Activated naive CD4-positive, alpha-beta T cell (primary cell): ENCODE results near the gene RPS10.

Source experiments
- DNase-seq, 4 experiments: peaks; one replicate each; lab custom pipeline; 2025; lab: John Stamatoyannopoulos, UW

RPS10 gene

DNA sequence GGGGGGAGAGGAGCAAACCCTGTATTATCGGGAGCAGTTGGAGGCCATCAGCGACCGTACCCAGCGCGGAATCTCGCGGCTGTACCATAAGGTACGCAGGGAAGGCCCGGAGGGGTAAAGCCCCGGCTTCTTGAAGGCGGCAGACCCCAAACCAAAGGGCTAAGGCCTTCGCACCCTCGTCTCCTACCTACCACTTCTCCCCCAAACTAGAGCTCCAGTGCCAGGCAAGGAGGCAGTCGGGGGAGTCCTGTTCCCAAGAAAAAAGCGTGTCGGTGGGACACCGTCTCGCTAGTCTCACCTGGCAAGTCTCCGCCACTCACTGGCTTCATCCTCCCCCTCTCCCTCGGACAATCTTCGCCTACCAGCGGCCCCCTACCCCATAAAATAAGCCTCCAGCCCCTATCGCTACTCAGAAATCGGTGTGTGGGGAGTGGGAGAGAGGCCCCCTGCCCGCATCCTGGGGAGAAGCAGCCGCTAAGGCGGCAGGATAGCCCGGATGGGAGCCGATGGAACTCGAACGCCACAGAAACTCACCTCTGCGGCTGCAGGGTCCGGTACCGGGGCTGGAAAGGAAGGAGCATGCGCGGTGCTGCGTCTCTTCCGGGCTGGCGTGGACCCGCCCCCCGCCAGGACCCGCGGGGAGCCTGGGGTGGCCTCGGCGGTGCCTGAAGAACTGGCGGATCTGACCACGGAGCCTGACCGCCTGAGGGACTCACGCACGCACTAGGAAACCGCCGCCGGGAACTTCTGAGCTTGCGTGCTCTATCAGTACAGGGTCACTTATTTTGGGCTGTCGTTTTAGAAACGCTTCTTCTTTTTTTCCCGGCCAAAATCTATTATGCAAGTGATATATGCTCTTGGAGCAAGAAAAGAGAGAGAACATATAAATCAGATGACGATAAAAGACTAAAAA, at the start of gene RPS10:
TSS of gene RPS10 (minus strand) at position 572 of the 913 bp plus-strand sequence. CDS start 848 bp downstream, outside the sequence.
- peak; percentile 78 to 84 (median 80) for DNase-seq

DNA sequence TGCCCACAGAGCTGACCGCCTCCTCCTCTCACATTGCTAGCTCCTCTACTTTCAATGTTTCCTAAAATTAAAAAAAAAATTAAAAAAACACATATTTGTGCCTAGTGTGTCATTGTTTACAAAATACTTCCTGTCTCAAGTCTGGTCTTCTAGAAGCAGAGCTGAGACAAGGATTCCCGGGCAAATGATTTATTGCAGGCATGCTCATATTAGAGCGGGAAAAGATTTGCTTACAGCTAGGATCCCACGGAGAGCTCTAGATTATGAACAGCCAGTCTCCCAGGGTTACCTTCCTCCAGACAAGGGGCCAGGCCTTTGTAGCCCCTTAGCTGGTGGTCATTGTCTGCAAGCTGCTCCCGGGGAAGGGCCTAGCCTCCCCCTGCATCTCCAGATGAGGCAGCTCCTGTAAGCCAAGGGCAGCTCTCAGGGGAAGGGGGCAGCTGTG, 49.4 kb upstream of the RPS10 start:
- DNase-seq = no peak

DNA sequence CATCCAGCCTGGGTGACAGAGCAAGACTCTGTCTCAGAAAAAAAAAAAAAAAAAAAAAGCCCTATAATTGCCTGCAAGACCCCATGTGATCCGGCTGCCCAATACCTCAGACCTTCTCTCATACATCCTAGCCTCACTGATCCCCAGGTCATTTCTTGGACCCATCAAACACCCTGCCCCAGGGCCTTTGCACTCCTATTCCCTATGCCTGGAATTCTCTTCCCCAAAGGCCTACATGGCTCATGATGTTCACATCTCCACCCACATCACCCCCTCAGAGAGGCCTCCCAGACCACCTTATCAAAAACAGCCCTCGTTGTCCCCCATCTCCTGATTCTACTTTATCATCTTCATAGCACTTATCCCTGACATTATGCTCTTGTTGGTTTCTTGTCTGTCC, 48.9 kb upstream of the RPS10 start:
- DNase-seq = no peak

DNA sequence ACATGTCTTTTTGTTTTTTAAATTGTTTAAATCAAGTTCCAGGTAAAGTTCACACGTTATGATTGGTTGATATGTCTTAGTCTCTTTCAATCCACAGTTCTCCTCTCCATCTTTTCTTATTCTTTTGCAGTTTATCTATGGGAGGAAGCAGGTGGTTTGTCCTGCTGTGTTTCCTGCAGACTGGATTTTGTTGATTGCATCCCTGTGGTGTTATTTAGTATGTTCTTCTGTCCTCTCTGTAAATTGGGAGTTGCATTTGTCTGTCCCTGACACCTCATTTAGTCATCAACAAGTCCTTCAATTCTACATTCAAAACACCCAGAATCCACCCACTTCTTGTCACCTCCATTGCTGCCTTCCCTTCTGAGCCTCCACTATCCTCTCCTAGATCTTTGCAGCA, 48.1 kb upstream of the RPS10 start:
- DNase-seq = no peak

DNA sequence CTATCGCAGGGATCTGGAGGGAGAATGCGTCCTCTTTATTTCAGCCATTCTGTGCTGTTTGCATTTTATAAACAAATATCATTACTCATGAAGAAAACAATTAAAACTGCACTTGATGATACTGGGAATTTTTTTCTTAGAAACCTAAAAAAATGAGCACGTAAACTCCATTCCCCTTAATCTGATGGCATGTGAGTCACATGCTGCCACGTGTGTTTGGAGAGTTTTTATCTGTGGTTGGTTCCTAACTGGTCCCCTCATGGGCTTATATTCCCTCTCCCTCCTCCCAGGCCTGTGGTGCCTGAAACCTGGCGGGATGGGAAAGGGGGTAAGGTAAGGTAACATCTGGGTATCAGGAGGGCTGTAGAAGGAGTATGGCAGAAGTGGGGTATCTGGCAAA, 46.6 kb upstream of the RPS10 start:
- DNase-seq = no peak

DNA sequence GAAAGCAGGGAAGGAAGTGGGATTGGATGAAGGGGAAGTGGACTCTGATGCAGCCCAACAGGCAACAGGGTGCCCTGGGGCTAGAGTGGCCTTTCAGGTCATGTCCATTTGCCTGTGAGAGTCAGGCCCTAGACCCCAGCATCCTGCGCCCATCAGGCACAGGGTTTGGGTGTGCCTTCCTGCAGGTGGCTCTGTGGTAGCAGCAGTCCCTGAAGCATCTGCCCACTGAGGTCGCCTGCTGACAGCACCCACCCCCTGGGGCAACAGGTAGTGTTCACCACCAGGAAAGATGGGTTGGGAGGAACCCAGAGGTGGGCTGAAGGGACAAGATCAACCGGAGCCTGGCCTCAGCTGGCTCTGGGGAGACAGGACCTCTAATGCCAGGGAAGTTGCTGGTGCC, 43.6 kb upstream of the RPS10 start:
- no peak for DNase-seq

DNA sequence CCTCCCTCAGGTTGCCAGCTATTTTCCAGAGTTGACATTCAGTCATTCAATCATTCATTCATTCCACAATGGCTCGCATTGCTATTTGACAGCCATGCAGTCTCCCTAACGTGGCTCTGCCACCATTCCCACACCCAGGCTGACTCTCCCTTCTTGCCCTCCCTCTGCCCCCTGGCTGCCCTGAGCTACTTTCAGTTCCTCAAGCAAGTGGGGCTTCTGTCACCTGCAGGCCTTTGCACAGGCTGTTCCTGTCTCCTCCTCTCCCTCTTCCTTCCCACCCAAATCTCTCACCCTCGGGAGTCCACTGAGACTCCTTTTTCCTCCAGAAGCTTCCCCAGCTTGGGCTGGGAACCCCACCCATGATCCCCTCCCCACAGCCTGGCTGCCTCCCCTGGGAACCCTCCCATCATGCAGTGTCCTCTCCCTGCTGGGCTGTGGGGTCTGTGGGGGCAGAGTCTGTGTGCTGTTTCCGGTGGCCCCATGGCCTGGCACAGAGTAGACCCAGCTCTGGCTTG, 42.6 kb upstream of the RPS10 start:
- DNase-seq = no peak

DNA sequence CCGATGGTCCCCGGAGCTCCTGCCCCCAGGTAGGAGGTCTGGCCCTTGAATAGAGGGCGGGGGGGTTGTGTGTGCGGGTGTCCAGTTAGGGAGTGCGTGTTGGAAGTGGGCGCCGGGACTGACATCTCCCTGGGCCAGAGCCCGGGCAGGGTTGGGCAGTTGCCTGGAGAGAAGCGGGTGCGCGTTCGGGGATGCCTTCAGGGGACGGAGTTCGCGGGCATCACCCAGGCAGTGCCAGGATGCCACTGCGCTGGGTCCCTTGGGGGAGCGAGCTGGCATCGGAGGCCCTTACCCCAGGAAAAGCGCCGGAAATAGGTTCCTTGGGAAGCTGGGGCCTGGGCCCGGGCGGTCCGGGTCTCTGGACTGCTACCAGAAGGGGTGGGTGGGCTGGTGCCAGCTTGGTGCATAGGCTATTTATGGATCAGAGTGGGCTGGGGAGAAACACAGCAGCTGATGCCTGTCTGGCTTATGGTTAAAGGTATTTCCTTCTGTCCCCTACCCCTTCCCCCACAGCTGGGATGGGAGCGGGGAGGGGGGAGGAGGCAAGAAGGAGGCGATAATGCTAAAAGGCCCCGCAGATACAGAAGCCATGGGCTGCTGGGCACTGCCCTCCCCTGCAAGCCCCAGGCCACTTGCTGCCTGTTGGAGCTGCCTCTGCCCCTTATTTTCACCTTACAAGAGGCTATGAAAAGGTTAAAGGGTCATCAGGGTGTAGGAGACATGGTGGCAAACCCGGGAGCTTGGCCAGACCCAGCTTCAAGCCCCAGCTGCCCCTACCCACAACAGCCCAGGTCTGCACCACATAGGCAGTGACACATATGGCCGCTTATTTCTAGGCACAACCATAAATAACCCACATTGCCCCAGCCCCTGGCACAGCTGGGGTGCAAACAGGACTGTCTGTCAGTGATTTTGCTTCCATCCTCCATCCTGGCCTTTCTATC, 40.6 kb upstream of the RPS10 start:
- DNase-seq = no peak

DNA sequence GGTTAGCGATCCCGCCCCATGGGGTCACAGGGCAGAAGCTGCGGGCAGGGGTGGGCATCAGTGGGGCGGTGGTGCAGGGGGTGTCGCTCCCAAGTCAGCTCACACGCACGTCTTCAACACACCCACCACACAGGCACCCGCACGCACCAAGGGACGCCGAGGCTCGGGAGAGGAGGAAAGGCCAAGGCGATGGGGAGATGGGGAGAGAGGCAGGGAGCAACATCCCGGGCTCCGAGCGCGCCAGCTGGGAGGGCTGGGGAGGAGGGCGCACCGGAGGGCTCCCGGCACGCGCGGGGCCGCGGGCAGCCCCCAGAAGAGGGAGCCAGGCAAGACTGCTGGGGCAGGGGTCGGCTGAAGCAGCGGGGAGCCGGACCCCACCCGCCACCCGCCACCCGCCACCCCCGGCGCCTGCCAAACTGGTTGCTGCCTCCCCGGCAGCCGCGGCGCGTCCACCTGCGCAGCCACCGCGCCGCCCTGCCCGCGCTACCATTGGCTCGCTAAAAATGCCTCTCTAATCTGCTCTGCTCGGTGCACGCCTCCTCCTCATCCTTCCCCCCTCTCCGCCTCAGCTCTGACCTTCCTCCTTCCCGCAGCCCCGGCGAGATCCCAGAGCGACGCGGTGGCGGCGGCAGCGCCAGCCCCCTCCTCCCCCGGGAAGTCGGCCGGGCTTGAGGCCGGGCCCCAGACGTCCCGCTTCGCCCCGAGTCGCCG, 39.8 kb upstream of the RPS10 start, which contains the start of gene PACSIN1:
TSS of gene PACSIN1 (plus strand) at position 546 of the 711 bp plus-strand sequence. CDS start 60,230 bp downstream, outside the sequence.
- DNase-seq = peak in 1 of 4 experiments; percentile 1

DNA sequence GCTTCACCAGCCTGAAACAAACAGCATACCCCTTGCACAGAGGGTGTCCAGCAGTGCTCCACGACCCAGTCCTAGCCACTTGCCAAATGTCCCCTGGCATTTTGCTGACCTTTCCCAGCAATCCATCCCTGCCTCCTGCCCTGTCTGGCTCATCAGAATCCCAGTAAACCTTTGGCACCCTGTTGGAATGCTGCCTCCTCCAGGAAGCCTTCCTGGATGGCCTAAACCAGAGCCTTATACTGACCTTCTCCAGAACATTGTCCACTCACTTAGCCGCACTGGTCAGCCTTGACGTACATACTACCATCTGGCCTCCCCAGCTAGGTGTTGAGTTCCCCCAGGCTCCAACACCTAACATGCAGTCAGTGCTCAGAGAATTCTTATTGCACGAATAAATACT, 38.0 kb upstream of the RPS10 start:
- DNase-seq = no peak

DNA sequence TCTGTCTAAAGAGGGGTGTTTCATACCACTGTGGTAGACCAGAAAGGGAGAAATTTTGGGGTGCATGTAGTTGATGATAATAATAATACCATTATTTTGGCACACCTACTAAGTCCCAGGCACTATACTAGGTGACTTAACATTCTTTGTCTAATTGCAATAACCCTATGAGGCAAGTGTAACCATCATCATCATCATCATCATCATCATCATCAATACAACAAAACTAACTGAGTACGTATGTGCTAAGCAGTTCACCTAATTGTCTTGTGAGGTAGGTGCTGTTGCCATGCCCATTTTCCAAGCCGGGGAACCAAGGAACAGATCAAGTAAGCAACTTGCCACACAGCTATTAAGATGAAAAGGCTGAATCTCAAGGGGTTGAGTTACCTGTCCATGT, 37.4 kb upstream of the RPS10 start:
- DNase-seq = no peak

DNA sequence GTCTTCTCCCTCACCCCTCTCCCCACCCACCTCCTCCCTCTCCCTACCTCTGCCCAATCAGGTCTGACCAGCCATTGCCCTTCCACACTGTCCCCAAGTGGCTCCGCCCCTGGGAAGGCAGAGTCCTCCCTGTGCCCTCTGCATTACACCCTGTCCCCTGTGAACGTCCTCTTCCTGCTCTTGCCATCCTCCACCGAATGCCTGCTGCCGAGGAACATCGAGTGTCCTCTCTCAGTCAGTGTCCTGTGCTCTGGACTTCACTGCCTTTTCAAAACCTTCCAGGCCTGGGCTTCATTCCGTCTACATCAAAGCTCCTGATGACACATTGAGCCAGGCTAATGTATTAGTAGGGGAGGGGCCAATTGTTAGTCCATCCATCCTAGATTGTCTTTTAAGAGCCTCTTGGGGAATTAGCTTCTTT, 36.7 kb upstream of the RPS10 start:
- DNase-seq = no peak

DNA sequence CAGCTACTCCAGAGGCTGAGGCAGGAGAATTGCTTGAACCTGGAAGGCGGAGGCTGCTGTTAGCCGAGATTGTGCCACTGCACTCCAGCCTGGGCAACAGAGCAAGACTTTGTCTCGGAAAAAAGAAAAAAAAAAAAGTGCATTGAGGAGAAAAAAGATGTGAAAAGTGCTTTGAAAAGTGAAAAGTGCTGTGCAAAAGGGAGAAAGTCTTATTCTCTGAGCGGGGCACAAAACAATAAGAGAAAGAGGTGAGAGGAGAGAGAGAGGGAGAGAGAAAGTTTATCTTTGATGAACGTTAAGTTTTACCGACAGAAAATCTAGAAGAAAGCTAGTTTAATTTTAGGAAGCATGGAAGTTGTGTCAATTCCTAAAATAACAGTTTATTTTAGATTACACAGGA, 36.1 kb upstream of the RPS10 start:
- no peak for DNase-seq

DNA sequence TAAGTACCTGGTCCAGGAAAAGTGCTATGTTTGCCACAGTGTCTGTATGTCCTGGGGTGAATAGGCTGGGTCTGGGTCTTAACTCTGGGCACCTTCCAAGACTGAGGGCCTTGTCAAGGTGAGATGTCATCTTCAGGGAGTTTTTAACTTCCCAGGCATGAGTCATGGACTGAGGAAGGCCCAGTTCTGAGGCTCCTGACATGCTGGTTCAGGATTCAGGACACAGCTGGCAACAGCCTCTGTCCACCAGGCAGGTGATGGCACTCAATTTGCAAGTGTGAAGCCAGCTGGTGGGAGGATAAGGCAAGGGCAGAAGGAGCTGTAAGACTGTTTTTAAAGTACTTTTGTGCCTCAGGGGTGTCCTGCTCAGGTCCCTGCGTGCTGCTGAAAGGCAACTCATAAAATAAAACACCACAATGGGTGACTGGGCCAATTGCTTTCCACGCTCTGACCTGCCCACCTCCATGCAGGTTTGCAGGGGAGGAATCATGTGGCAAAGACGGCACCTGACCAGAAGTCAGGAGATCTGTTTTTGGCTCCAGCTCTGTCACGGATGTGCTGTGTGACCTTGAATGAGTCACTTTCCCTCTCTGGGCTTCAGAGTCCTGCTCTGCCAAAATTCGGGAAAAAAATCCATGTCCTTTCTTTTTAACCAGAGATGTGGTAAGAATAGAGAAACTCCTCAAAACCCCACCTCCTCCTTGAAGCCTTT, 35.1 kb upstream of the RPS10 start:
- DNase-seq = no peak

DNA sequence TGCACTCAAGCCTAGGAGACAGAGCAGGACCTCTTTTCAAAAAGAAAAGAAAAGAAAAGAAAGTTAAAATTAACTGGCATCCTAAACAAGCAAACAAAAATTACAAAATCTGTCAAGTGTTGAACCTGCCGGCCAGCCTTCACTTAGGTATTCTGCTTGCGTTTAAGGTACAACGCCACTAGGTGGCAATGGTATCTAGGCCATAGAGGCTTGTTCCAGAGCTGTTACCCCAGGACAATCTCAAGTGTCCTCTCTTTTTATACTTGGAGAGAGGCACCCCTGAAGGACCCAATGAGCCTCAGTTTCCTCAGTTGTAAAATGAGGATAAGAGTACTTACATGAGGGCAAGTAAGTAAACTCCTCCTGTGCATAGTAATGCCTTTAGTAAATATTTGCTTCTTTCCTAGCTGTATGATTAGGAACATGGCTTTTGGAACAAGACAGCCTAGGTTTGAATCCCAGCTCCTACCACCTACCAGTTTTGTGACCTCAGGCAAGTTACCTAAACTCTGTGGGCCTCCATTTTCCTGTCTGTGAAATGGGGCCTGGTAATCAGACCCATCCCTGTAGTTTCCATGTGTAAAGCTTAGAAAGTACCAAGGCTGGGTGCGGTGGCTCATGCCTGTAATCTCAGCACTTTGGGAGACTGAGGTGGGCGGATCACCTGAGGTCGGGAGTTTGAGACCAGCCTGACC, 34.2 kb upstream of the RPS10 start:
- peak in 1 of 4 experiments; percentile 6 for DNase-seq

DNA sequence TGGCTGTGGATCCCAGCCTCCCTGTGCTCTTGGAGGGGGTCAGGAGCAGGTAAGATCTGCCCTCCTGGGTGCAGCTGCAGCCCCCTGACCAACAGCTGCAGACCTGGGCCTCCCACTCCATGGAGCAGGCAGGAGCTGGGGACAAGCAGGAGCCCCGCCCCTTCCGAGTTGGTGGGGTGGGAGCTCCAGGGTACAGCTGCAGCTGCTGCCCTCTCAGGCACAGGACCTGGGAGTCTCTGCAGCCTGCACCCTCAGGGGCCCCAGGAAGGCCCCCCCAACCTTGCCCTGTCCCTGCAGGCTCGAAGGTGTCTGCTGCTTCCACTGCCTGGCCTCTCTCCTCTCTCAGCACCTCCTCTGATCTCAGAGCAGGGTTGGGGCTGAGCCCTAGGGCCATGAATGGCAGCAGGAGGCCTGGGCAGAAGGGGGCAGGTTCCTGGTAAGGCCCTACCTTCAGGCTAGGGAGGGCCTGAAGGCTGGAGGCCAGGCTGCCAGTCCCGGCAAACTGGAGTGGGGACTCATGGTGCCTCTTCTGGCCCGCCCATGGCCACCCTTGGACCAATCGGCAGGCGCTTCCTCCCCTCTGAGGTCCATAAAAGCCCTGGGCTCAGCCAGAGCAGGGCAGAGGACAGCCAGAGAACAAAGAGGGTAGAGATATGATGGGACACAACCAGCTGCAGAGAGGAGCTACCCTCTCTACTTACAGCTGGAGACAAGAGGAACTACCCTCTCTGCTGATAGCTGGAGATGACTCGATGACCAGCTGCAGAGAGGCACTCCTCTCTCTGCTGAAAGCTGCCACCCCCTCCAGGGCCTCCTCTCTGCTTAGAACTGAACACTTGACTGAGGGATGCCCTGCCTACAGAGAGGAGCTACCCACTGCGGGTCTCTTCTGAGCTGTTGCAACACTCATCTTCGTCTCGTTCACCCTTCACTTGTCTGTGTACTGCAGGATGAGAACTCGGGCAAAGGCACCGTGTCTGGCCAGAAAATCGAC, 32.2 kb upstream of the RPS10 start:
- DNase-seq = no peak

DNA sequence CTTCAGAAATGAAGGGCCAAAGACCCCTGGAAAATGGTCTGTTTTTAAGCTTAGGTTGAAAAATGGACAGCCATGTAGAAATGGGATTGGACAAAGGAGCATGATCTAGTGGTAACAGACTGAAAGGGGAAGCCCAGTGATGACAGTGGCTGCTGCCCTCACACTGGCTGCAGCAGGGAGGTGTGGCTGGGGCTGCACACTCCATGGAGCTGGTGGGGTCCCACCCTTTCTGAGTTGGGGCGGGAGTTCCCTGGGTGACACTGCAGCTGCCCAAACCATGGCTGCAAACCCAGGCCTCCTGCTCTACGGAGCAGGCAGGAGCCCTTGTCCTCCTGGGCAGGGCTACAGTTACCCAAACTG, 31.5 kb upstream of the RPS10 start:
- no peak for DNase-seq

DNA sequence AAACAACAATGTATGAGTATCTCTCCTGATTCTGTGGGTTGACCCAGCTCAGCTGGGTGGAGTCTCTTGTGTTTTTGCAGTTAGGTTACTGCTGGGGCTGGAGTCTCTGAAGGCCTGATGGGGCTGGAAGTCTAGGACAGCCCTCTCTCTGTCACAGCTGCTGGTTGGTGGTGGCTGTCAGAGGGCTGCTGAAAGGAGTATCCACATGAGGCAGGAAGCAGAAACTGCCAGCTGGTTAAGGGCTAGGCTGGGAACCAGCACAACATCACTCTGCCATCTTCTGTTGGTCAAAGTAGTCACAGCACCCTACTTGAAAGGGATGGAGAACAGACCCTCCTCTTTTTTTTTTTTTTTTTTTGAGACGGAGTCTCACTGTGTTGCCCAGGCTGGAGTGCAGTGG, 30.0 kb upstream of the RPS10 start:
- DNase-seq = no peak

DNA sequence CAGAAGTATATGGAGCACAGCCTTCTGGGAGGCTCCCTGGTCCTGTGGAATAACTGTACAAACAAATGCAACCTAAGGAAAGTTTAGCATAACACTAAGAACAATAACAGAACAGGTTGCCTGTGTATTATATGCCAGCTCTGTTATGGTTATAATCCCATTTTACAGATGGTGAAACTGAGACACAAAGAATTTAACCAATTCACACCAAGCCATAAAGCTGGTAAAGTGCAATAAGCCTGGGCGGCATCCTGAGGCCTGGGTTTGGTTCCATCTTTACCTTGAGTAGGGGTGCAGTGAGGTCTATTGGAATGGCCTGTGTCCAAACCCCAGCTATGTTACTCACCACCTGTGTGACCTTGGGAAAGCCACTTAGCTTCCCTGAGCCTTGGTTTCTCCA, 25.3 kb upstream of the RPS10 start:
- DNase-seq = no peak
